PFSK-1 (cell line): Measurements from ENCODE around the gene TMEM245.

Source experiments
- FOXP2 ChIP-seq: optimal IDR thresholded peaks from 2 replicates; pipeline ENCODE3; 2011; ENCODE audit warnings: borderline replicate concordance, control low read depth, inconsistent platforms; ENCODE audit not compliant: insufficient read depth; ENCODE audit errors: extremely low read length, extremely low read depth
- POLR2AphosphoS5 ChIP-seq: IDR thresholded peaks from 2 replicates; pipeline ENCODE4 v1.6.1; 2012; ENCODE audit warnings: low read depth, mild to moderate bottlenecking, control low read depth, low read length, moderate library complexity
- SIN3A ChIP-seq: IDR thresholded peaks from 2 replicates; pipeline ENCODE4 v1.6.1; 2012; ENCODE audit warnings: mild to moderate bottlenecking, low read length, moderate library complexity, borderline replicate concordance; ENCODE audit not compliant: insufficient read depth
- TAF1 ChIP-seq: IDR thresholded peaks from 2 replicates; pipeline ENCODE4 v1.6.1; 2012; ENCODE audit warnings: low read length, control low read depth, borderline replicate concordance; ENCODE audit not compliant: insufficient read depth
- TF ChIP-seq, protein P1 (sequence below), 2 experiments: IDR thresholded peaks; 2 replicates each; pipeline versions ENCODE4 v1.6.1 to v1.8.0; 2011 to 2012; ENCODE audit warnings: low read depth in 2 of 2, low read length in 2 of 2, control low read depth in 1 of 2, inconsistent platforms in 1 of 2, mild to moderate bottlenecking in 1 of 2, moderate library complexity in 1 of 2; ENCODE audit not compliant: insufficient read depth in 1 of 2

TMEM245 gene

DNA sequence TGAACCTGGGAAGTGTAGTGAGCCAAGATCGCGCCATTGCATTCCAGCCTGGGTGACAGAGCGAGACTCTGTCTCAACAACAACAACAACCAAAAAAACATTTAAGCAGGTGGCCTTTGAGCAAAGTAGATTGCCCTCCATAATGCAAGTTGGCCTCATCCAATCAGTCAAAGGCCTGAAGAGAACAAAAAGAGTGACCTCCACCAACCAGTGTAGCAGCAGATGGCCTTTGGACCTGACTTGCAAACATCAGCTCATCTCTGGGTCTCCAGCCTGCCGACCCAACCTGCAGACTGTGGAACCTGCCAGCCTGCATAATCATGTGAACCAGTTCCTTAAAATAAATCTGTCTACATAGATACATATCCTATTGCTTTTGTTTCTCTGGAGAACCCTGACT is 39.8 kb upstream of the TMEM245 start:
- TF ChIP-seq SIN3A (no peak), FOXP2 (no peak), POLR2AphosphoS5 (no peak)
- TF ChIP-seq, protein P1, sequence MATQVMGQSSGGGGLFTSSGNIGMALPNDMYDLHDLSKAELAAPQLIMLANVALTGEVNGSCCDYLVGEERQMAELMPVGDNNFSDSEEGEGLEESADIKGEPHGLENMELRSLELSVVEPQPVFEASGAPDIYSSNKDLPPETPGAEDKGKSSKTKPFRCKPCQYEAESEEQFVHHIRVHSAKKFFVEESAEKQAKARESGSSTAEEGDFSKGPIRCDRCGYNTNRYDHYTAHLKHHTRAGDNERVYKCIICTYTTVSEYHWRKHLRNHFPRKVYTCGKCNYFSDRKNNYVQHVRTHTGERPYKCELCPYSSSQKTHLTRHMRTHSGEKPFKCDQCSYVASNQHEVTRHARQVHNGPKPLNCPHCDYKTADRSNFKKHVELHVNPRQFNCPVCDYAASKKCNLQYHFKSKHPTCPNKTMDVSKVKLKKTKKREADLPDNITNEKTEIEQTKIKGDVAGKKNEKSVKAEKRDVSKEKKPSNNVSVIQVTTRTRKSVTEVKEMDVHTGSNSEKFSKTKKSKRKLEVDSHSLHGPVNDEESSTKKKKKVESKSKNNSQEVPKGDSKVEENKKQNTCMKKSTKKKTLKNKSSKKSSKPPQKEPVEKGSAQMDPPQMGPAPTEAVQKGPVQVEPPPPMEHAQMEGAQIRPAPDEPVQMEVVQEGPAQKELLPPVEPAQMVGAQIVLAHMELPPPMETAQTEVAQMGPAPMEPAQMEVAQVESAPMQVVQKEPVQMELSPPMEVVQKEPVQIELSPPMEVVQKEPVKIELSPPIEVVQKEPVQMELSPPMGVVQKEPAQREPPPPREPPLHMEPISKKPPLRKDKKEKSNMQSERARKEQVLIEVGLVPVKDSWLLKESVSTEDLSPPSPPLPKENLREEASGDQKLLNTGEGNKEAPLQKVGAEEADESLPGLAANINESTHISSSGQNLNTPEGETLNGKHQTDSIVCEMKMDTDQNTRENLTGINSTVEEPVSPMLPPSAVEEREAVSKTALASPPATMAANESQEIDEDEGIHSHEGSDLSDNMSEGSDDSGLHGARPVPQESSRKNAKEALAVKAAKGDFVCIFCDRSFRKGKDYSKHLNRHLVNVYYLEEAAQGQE (IDR thresholded peaks at IDR 0.05; ENCODE audit: insufficient read depth in 1 of 2, low read depth in 2 of 2, low read length in 2 of 2), result no peak

DNA sequence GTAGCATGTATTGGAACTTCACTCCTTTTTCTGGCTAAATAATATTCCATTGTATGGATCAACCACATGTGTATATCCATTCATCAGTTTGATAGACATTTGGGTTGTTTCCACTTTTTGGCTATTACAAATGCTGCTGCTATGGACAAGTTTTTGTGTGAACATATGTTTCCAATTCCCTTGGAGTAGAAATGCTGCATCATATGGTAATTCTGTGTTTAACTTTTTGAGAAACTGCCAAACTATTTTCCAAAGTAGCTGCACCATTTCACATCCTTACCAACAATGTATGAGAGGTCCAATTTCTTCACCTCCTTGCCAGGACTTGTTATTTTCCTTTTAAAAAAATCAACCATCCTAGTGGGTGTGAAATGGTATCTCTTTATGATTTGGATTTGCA is 38.9 kb upstream of the TMEM245 start:
- no peak for TF ChIP-seq FOXP2
- TF ChIP-seq, protein P1 (IDR thresholded peaks at IDR 0.05; ENCODE audit: insufficient read depth in 1 of 2, low read depth in 2 of 2, low read length in 2 of 2), result no peak
- TF ChIP-seq SIN3A, result no peak
- TF ChIP-seq POLR2AphosphoS5, result no peak
- TF ChIP-seq TAF1, result no peak

DNA sequence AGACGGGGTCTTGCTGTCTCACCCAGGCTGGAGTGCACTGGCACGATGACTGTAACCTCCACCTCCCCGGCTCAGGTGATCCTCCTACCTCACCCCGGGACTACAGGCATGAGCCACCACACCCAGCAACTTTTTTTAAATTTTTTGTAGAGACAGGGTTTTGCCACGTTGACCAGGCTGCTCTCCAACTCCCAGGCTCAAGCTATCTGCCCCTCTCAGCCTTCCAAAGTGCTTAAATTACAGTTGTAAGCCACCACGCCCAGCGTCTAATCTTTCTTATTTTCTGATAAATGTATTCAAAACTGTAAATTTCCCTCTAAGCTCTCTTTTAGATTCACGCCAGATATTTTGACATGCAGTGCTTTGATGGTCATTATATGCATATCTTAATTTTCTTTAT is 37.0 kb upstream of the TMEM245 start:
- TF ChIP-seq FOXP2 (no peak), SIN3A (no peak), POLR2AphosphoS5 (no peak), TAF1 (no peak)
- TF ChIP-seq, protein P1 (IDR thresholded peaks at IDR 0.05; ENCODE audit: insufficient read depth in 1 of 2, low read depth in 2 of 2, low read length in 2 of 2), result no peak

DNA sequence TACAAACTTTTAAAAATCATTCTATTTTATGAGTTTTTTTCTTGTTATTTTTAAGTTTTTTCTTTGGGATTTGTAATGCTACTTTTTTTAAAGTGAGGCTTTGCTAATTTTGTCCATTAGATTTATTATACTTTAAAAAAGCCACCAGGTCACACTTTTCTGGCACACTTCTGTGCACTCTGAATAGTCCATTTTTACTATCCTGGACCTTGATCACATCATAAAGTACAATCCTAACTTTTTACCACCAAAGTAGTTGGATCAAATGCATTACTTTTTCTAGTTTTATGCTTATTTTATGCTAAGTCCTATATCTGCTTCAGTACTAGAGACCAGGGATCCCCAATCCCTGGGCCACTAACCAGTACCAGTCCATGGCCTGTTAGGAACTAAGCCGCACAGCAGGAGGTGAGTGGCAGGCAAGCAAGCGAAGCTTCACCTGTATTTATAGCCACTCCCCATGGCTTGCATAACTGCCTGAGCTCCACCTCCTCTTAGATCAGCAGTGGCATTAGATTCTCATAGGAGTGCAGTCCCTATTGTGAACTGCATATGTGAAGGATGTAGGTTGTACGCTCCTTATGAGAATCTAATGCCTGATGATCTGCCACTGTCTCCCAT is 31.3 kb upstream of the TMEM245 start:
- no peak for TF ChIP-seq TAF1
- no peak for TF ChIP-seq POLR2AphosphoS5
- TF ChIP-seq SIN3A, result no peak
- TF ChIP-seq, protein P1 (IDR thresholded peaks at IDR 0.05; ENCODE audit: insufficient read depth in 1 of 2, low read depth in 2 of 2, low read length in 2 of 2), result no peak
- no peak for TF ChIP-seq FOXP2

DNA sequence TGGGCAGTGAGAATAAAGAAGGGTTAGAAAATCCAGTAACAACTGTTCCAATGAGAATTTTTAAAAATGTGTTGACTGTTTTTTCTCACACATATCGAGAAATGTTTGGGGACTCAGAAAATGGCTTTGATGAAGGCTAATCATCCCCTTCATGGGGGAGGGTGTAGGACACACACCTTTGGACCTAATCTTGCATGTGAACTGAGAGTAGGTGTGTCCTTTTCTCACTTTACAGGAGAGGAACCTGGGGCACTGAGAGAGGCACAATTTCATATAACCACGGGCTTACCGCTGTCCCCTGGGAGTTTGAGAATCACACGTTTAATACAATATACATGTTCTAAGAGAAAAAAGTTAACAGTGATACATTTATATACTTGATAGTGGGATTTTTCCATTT is 30.0 kb upstream of the TMEM245 start:
- TF ChIP-seq, protein P1 (IDR thresholded peaks at IDR 0.05; ENCODE audit: insufficient read depth in 1 of 2, low read depth in 2 of 2, low read length in 2 of 2), result no peak
- TF ChIP-seq FOXP2 (no peak), TAF1 (no peak)
